GM21390 (cell line): ENCODE results near the gene CDHR5.

Source experiments
- ATAC-seq: cut with Tn5 transposase; IDR thresholded peaks from one replicate; pipeline ENCODE4 v1.9.1; 2021; ENCODE audit not compliant: unreplicated experiment

The CDHR5 gene

GRCh38 chr11:569158-569885, 55.4 kb downstream of the CDHR5 start:
- ATAC-seq: peak; percentile 1

DNA sequence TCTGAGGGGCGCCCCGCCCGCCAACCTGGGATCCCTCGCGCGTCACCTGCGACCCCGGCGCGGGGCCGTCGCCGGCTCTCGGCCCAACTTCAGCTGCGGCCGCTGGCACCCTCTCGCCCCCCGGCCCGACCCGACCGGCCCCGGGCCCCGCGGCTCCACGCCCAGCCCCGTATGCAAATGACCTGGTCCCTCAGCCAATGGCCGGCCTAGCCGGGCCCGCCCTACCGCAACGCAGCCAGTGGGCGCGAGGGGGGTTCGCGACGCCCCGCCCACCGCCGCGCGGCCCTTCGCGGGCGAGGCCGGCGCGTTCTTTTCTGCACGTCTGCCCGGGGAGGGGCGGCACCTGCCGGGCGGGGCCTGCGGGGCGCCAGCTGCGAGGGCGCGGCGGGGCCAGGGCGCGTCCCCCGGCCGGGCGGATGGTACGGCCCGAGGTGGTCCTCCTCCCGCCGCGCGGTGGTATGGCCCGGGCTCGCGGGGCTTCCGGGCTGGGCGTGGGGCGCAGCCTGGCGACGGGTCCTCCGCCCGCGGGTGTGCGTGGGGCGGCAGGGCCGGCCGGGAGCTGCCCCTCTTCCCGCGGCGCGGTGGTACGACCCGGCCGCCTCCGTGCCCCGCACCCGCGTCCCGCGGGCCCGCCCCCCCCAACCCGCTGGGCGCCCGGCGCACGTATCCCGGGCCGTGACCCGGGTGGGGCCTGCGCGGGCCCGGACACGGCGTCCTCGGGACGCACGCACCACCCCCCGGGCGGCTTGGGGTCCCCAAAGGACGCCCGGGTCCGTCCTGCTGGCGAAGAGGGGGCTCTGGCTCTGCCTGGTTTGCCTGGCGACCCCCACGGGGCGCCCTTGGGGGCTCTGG, 56.2 kb downstream of the CDHR5 start:
- peak; percentile 79 for ATAC-seq

DNA sequence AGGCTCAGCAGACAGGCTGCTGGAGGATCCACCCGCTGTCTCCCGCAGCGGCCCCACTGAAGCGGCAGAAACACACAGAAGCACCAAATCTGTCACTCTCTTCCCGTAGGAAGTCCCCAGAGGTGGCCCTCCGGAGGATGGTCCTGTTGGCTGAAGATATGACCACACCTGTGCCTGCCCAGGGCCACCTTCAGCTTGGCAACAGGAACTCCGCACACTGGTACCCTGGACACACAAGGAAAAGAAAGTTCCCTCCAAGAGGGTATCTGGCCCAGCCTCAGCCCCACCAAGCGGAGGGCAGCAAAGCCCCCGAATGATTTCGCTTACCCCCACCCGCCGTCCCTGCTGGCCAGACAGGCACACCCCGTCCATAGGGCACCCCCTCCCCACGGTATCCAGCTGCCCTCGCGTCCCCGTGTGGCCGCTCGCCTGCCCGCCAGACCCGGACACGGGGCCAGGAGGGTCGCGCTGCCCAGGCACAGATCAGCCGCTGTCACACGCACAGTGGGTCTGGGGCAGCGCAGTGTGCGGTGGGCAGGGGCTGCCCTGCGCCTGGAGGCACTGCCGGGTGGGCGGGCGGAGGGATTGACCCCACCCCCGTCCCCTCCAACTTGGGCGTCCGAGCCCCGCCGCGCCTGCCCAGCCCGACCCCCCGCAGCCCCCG, 57.0 kb downstream of the CDHR5 start:
- no peak for ATAC-seq

GRCh38 chr11:567011-567628, 57.6 kb downstream of the CDHR5 start:
- ATAC-seq: no peak
